Esophagus squamous epithelium (tissue), 5 donors: ENCODE measurements around the gene CAMK2A. TPM values are rescaled to one million over a fixed set of nuclear protein-coding genes. Genes with fewer than 3 reads are reported as not detected.

ENCODE experiments used
- DNase-seq: peaks from one replicate; lab custom pipeline; 2025; lab: John Stamatoyannopoulos, UW
- H3K27ac ChIP-seq, 4 donors: fragments of 200-600 bp; sonication (generic); one replicate each; pipeline ENCODE4 v1.5.1; 2016 to 2019; ENCODE audit warnings: mild to moderate bottlenecking in 1 of 4
- H3K27me3 ChIP-seq, 4 donors: fragments of 200-600 bp; sonication (generic); 1 replicate in 3 of 4; 2 replicates in 1 of 4; pipeline versions ENCODE4 v1.5.1 to v1.6.0; 2017 to 2021; ENCODE audit warnings: antibody characterized with exemption in 1 of 4
- H3K36me3 ChIP-seq, 3 donors: fragments of 200-600 bp; sonication (generic); one replicate each; pipeline ENCODE4 v1.5.1; 2016 to 2019
- H3K4me1 ChIP-seq, 3 donors: fragments of 200-600 bp; sonication (generic); one replicate each; pipeline ENCODE4 v1.5.1; 2017 to 2019
- H3K4me3 ChIP-seq, 4 donors: fragments of 200-600 bp; sonication (generic); 1 replicate in 3 of 4; 2 replicates in 1 of 4; pipeline ENCODE4 v1.5.1; 2016 to 2019; ENCODE audit warnings: mild to moderate bottlenecking in 2 of 4, moderate library complexity in 1 of 4
- H3K9me3 ChIP-seq, 3 donors: fragments of 200-600 bp; sonication (generic); one replicate each; pipeline ENCODE4 v1.5.1; 2016 to 2019
- CTCF ChIP-seq, 6 experiments: fragments of 450-650 bp in 4 of 6; fragments of 200-600 bp in 2 of 6; sonication (generic) in 2 of 6; IDR thresholded peaks; one replicate each; pipeline ENCODE4 v1.5.1; 2016 to 2019; ENCODE audit warnings: antibody characterized with exemption in 6 of 6, mild to moderate bottlenecking in 4 of 6, moderate library complexity in 4 of 6
- POLR2A ChIP-seq, 4 donors: fragments of 450-650 bp; IDR thresholded peaks; one replicate each; pipeline ENCODE4 v1.6.1; 2017; ENCODE audit warnings: antibody characterized with exemption in 4 of 4, mild to moderate bottlenecking in 4 of 4, moderate library complexity in 3 of 4
- WGBS, 2 donors: methylation state at CpG; one replicate each; pipeline ENCODE4 v1.1.5; 2018; 5-methylcytosine and 5-hydroxymethylcytosine counted together
- intact Hi-C: fragments of 100-400 bp; cut with DNase I; formaldehyde crosslinking; loops from one replicate; pipeline ENCODE4 v1.15.0; 2022
- total RNA-seq, 4 donors: library from RNA; depleted of rRNA; stranded (reverse); fragments of >200 nt; gene quantifications; one replicate each; pipeline ENCODE4 v1.1.0, GENCODE V29; 2016
- donor health status: DM: yes; HTN: yes; CAD: no.

Gene CAMK2A
- total RNA-seq, 4 donors from 2014 or later: 0.04 TPM; not detected in 3

- intact Hi-C loops: no loop called here
- no peaks in the 10 kb centered on the region for H3K4me1 ChIP-seq
- no peak for DNase-seq
- H3K9me3 ChIP-seq: no peaks in the 10 kb centered on the region
- TF ChIP-seq CTCF (IDR thresholded peaks at IDR 0.05) (no peak), POLR2A (IDR thresholded peaks at IDR 0.05) (no peak)
- 62 to 69% methylated on average over 5 to 9 of the region's 13 CpGs for WGBS, 2 donors
- H3K27ac ChIP-seq: no peak overlapping the region
- no peak overlapping the region for H3K4me3 ChIP-seq
- H3K27me3 ChIP-seq: peaks cover 0 to 5% (median 0%) of the 10 kb centered on the region in 4 donors
- H3K36me3 ChIP-seq: no peaks in the 10 kb centered on the region
These were observed 5.3 kb downstream of the CAMK2A start for GRCh38 chr5:150284311-150284710.

- no peak for DNase-seq
- Histone ChIP-seq H3K27me3 (peaks cover 0 to 5% (median 0%) of the 10 kb centered on the region in 4 donors), H3K4me1 (no peaks in the 10 kb centered on the region), H3K4me3 (no peak overlapping the region), H3K27ac (no peak overlapping the region), H3K36me3 (no peaks in the 10 kb centered on the region), H3K9me3 (no peaks in the 10 kb centered on the region)
- 40 to 77% methylated on average over 1 of the region's 3 CpGs for WGBS, 2 donors
- intact Hi-C loops: no loop called here
- no peak for TF ChIP-seq CTCF (IDR thresholded peaks at IDR 0.05)
- no peak for TF ChIP-seq POLR2A (IDR thresholded peaks at IDR 0.05)
These were observed 5.7 kb downstream of the CAMK2A start for GRCh38 chr5:150283904-150284303.

- Histone ChIP-seq H3K4me3 (no peak overlapping the region), H3K27me3 (peaks cover 0 to 5% (median 0%) of the 10 kb centered on the region in 4 donors), H3K4me1 (no peaks in the 10 kb centered on the region), H3K27ac (no peak overlapping the region), H3K36me3 (no peaks in the 10 kb centered on the region), H3K9me3 (no peaks in the 10 kb centered on the region)
- DNase-seq: no peak
- intact Hi-C loops: no loop called here
- no peak for TF ChIP-seq POLR2A (IDR thresholded peaks at IDR 0.05)
- no peak for TF ChIP-seq CTCF (IDR thresholded peaks at IDR 0.05)
- WGBS, 2 donors: 69 to 76% methylated on average over 6 to 7 of the region's 8 CpGs
These were observed 7.6 kb downstream of the CAMK2A start for GRCh38 chr5:150281987-150282386.

- intact Hi-C loops: loop anchor here (10.0 kb wide), 2 partner anchors 75 to 155 kb away; partner anchors contain the start of gene TCOF1
- TF ChIP-seq POLR2A (IDR thresholded peaks at IDR 0.05) (no peak), CTCF (IDR thresholded peaks at IDR 0.05) (no peak)
- no peak overlapping the region for H3K27ac ChIP-seq
- H3K4me1 ChIP-seq: no peaks in the 10 kb centered on the region
- no peaks in the 10 kb centered on the region for H3K9me3 ChIP-seq
- WGBS, 2 donors: 80 to 82% methylated on average over 11 to 13 of the region's 13 CpGs
- H3K27me3 ChIP-seq: peaks cover 0 to 5% (median 0%) of the 10 kb centered on the region in 4 donors
- no peak overlapping the region for H3K4me3 ChIP-seq
- no peaks in the 10 kb centered on the region for H3K36me3 ChIP-seq
- no peak for DNase-seq
These were observed 10.1 kb downstream of the CAMK2A start for GRCh38 chr5:150279330-150280020.

GRCh38 chr5:150278916-150279315, 10.7 kb downstream of the CAMK2A start:
- intact Hi-C loops: loop anchor here (10.0 kb wide), 2 partner anchors 76 to 156 kb away; partner anchors contain the start of gene TCOF1
- WGBS, 2 donors: 87 to 93% methylated on average over 2 to 6 of the region's 6 CpGs
- TF ChIP-seq CTCF (IDR thresholded peaks at IDR 0.05) (no peak), POLR2A (IDR thresholded peaks at IDR 0.05) (no peak)

More at GRCh38 chr5:150278916-150279315, 10.7 kb downstream of the CAMK2A start:
- DNase-seq: no peak
- Histone ChIP-seq H3K4me3 (no peak overlapping the region), H3K9me3 (no peaks in the 10 kb centered on the region), H3K27me3 (peaks cover 0 to 5% (median 0%) of the 10 kb centered on the region in 4 donors), H3K27ac (no peak overlapping the region), H3K4me1 (no peaks in the 10 kb centered on the region), H3K36me3 (no peaks in the 10 kb centered on the region)
